AG09319 (cell line): Measurements from ENCODE around the gene MRPL24.

Experiments
- DNase-seq: peaks from one replicate; pipeline ENCODE4 v3.0.0-alpha.2; 2010; ENCODE audit warnings: low read depth; ENCODE audit errors: extremely low read depth
- TF ChIP-seq, protein P1 (sequence below): IDR thresholded peaks from 2 replicates; pipeline ENCODE4 v1.5.1; 2011; ENCODE audit warnings: low read depth, mild to moderate bottlenecking, inconsistent platforms, low read length, moderate library complexity

Gene MRPL24

DNA sequence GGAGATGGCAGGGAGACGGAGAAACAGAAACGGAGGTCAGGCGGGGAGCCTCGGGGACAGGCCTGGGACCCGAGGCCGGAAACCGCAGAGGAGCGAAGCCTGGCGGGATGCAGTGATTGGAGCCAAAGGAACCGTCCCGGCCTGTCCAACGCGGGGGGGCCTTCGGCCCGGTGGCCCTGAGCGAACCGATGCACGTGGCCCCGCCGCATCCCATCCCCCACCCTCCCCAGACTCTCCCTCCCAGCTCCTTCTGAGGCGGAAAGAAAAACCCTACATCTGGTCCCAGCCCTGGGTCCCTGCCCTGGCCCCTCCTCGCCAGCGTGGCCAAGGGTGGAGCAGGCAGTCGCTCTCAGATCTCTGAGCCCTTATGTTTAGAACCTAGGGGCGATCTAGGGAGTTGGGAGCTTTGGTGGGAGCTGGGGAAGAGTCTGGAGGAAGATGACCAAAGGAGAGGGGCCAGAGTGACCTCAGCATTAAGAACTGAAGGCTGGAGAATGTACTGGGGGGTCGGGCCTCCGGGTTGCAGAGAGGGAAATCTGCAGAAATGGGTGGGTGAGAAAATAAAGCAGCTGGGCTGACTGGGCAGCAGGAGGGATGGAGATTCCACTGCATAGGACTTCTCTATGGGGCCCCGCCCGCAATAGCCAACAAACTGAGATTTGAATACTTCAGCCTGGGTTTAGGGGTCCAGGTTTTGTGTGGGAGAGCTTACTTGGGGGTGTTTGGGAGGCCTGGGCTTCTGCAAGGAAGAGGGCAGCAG is 34.1 kb downstream of the MRPL24 start:
- peak; percentile 83 for DNase-seq
- TF ChIP-seq, protein P1, sequence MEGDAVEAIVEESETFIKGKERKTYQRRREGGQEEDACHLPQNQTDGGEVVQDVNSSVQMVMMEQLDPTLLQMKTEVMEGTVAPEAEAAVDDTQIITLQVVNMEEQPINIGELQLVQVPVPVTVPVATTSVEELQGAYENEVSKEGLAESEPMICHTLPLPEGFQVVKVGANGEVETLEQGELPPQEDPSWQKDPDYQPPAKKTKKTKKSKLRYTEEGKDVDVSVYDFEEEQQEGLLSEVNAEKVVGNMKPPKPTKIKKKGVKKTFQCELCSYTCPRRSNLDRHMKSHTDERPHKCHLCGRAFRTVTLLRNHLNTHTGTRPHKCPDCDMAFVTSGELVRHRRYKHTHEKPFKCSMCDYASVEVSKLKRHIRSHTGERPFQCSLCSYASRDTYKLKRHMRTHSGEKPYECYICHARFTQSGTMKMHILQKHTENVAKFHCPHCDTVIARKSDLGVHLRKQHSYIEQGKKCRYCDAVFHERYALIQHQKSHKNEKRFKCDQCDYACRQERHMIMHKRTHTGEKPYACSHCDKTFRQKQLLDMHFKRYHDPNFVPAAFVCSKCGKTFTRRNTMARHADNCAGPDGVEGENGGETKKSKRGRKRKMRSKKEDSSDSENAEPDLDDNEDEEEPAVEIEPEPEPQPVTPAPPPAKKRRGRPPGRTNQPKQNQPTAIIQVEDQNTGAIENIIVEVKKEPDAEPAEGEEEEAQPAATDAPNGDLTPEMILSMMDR, result no peak

- DNase-seq, result no peak
- TF ChIP-seq, protein P1, result peak; percentile 81
These were observed 34.8 kb downstream of the MRPL24 start for GRCh38 chr1:156705918-156706656.

DNA sequence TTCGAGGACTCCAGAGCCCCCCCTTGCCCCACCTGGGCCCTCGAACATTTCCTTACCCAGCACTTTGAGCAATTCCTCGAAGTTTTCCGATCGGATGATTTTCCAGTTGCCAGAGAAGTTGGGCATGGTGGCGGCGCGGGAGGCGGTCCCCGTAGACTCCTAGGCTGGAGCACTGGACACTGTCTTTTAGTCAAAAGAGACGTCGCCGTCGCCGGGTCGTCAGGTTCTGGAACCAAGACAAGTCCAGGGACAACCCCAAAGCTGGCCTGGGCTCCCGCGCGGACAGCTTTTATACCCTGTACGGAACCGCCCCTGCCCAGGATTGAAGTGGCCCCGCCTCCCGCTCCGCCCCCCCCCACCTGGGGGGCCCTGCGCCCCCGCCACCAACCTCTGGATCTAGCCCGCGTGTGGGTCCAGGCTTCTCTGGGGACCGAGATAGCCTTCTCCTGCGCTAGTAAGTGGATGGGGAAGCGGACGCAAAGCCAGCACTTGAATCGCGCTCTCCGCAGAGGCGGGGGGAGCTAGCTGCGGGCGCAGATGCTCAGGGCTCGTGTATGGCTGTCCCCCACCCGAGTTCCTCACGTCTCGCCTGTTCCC is 35.5 kb downstream of the MRPL24 start, which contains the start of gene CRABP2:
Gene CRABP2 (minus strand): TSS at position 263 of the 597 bp plus-strand sequence. CDS start 137 bp downstream, at position 126.
- TF ChIP-seq, protein P1, result no peak
- no peak for DNase-seq

DNA sequence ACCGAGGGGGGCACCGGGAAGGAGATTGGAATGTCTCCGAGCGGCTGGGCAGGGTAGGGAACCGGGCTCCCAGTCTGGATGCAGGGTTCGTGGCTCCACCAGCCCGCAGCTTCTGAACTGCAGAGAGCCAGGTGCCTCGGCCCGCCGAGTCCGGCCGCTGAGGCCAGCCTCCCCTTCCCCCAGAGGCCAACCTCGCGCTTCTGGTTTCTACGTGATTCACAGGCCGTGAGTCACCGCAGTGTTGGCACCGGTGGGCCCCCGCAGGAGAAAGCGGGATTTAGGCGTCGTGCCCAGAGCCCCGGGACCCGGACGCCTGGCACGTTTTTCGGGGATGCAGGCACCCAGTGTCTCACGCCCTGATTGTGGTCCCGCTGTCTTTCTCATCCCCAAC is 36.0 kb downstream of the MRPL24 start:
- no peak for DNase-seq
- TF ChIP-seq, protein P1, result no peak

DNA sequence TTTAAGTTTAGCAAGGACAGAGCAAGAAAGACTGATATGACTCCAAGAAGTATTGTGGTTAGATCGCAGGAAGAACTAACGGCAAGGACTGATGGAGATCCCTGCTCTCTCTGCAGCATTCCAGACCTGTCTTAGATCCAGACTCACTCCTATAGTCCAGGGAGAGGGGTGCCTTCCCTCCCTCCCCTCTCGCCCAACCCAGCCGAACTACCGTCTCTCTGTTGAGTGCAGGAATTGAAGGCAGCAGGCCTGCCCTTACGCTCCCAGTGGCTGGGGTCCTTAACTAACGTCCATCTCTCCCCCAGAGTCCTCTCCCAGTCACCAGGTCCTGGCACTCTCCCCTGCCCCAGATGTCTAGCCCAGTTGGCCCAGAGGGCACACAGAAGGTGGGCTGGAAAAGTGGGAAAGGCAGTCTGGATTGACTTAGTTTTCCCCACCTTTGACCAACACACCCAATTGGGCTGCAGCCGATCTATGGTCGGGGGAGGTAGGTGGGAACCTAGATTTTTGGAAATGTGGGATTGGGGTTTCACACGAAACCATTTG is 36.6 kb downstream of the MRPL24 start:
- DNase-seq, result no peak
- TF ChIP-seq, protein P1, result no peak

- no peak for DNase-seq
These were observed 37.1 kb downstream of the MRPL24 start for GRCh38 chr1:156703741-156704140.

More at GRCh38 chr1:156703741-156704140, 37.1 kb downstream of the MRPL24 start:
- TF ChIP-seq, protein P1, result no peak; the same call in 1 of the 2 replicates
